GM18498 (cell line): ENCODE results near the gene CCDC188.

ENCODE experiments used
- ATAC-seq: cut with Tn5 transposase; IDR thresholded peaks from one replicate; pipeline ENCODE4 v1.9.1; 2021; ENCODE audit warnings: mild to moderate bottlenecking, moderate library complexity; ENCODE audit not compliant: unreplicated experiment

CCDC188 gene

DNA sequence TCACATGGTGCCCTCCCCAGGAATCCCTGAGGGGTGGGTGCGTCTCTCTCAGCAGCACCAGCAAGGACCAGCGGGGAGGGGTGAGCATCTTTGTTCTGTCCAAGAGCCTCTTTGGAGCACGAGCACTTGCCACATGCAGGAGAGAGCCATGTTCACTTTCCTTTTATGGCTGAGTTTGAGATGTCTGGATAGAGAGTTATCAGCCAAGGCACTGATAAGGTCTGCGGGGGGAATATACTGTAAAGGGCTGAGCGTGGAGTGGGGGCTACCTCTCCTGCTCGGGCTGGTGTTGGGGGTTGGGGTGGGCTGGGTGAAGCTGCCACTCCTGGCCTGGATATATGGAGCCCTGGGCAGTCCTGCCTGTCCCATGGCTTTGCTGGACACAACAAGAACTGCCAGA lies 34.9 kb upstream of the CCDC188 start:
- no peak for ATAC-seq

- no peak for ATAC-seq
Measured at GRCh38 chr22:20184501-20185165, 33.8 kb upstream of the CCDC188 start.

- no peak for ATAC-seq
Measured at GRCh38 chr22:20183823-20184222, 33.0 kb upstream of the CCDC188 start.

GRCh38 chr22:20183101-20183500 lies 32.2 kb upstream of the CCDC188 start:
- no peak for ATAC-seq

DNA sequence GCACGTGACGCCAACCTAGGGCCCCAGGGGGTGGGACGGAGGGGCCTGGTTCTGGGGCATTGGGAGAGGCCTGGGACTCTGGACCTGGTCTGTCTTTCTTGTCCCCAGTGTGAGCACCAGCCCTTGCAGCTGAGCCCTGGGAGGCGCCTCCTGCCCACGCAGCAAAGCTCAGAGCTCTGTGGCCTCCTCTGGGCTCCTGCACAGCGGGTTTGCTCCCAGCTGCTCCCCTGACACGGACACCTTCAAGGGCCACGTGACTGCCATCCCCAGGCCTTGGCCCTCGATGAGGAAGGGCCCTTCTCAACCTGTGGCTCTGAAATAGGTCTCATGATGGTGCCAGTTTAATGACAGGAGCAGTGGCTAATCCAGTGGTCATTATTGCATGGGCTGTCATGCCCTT lies 31.5 kb upstream of the CCDC188 start:
- no peak for ATAC-seq

DNA sequence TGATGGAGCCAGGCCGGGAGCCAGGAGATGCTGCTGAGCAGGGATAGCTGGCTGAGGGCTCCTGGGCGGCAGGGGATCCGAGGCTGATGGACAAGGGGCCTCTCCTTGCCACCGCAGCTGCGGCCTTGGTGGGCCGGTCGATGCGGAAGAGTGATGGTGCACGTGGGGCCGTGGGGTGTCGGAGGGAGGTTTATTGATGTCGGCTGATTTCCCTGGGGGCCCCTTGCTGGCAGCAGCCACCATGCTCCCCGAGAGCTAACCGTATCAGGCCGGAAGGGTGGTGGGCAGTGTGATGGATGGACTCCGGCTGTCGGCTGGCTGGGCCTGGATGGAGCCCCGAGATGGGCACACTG lies 31.0 kb upstream of the CCDC188 start:
- ATAC-seq: no peak

DNA sequence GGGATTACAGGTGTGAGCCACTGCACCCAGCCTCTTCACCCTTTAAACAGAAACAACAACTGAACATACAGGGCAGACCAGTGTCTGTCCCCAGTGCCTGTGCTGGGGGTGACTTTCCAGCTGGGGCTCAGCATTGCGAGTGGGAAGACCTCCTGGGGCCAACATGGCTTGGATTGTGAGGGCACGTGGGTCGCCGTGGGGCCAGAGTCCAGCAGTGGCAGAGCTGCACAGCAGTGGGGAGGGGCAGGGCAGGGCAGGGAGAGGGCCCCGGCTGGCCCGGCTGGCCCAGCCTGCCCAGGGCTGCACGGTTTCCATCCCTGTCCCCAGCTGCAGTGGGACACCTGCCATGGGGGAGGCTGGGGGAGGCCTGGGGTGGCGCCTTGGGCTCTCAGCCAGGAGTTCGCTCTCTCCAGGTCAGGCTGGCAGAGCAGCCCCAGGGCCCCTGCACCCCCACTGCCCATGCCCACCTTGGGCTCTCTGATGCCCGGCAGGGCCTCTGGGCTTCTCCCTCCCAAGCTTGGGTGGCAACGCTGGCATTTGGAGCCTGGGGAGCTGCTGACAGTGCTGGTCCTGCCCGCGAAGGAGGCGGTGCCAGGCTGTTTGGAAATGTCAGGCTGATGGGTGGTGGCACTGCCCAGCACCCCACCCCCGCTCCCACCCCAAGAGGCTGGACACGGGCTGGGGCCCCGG lies 30.5 kb upstream of the CCDC188 start:
- no peak for ATAC-seq

- no peak for ATAC-seq
Measured at GRCh38 chr22:20180640-20181039, 29.8 kb upstream of the CCDC188 start.

DNA sequence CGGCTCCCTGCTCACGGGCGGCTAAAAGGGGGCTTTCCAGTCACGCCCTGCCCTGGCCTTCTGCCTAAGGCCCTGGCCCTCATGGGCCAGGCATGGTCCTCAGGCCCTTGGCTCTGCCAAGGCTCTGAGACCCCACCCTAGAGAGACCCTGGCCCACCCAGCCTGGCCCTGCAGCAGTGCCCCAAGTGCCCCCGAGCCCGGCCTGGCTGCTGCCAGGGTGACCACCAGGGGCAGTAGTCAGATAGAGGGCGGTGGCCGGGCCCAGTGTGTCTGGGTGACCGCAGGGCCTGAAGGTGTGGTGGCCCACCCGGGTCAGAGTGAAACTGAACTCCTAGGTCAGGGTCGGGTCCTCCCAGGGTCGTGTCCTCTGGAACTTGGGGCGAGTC lies 29.4 kb upstream of the CCDC188 start:
- ATAC-seq: no peak

DNA sequence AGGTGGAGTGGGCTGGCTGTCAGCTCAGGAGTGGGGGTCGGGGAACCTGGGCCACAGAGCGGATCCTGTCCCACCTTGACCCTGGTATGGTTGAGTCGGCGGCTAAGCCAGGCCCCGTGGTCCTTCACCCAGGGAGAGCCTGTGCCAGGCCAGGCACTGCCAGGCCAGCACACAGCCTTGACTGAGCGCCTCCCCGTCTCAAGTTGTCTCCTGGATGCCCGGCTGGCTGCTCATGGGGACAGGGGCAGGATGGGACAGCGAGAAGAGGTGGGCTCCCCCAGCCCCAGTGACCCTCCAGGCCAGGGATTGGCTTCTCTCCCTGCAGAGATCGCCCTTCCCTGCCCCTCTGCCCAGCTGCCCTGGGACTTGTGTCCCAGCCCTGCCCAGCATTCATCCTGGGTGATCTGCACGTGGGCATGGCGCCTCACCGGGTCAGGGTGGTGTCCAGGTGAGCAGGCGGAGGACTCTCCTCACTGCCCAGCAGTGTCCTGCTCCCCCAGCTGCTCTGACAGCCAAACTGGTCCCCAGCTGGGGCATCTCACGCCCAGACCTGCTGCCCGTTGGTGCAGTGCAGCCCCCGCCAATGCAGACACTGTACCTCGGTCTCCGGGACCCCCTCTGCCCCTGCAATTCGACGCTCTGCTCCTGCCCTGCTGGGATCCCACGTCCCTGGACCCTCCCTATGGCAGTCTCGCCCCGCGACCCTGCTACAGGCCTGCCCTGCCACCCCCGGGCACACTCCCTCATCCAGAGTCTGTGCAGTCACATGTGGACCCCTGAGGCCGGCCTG lies 28.8 kb upstream of the CCDC188 start:
- no peak for ATAC-seq

GRCh38 chr22:20178915-20179227 lies 28.0 kb upstream of the CCDC188 start:
- ATAC-seq: no peak

DNA sequence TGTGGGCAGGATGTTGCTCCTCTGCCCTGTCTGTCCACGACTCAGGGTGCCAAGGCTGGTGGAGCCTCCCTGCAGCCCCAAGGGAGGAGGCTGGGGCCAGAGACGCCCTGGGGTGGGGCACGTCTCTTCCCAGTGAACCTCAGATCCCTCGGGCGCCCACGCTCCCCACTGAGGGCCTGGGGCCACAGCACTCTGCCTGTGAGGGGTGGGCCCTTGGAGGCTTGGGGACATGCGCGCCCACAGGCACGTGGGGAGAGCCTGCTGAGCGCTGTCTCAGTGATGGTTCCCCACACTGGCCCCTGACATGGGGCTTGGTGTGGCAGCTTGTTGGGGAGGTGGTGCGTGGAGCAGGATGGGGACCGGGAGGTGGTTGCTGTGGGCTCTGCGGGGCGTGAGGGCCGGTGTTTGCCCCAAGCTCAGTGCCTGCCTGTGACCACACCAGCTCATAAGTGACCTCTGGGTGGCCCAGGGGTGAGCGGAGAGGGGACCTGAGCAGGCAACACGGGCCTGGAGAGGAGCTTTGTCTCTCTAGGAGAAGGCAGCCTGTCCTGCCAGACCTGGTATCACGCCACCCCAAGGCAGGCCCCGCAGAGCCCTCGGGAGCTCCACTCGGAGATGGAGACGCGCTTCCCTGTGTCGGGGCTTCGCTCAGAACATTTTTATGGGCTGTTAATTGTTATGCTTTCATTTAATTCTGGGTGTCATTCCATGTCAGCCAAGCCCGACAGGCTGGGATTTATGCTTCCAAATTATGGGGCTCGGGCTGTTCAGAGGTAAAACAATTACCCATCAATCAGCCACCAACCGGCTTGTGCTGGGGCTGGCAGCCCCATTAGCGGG lies 27.4 kb upstream of the CCDC188 start:
- ATAC-seq: no peak

DNA sequence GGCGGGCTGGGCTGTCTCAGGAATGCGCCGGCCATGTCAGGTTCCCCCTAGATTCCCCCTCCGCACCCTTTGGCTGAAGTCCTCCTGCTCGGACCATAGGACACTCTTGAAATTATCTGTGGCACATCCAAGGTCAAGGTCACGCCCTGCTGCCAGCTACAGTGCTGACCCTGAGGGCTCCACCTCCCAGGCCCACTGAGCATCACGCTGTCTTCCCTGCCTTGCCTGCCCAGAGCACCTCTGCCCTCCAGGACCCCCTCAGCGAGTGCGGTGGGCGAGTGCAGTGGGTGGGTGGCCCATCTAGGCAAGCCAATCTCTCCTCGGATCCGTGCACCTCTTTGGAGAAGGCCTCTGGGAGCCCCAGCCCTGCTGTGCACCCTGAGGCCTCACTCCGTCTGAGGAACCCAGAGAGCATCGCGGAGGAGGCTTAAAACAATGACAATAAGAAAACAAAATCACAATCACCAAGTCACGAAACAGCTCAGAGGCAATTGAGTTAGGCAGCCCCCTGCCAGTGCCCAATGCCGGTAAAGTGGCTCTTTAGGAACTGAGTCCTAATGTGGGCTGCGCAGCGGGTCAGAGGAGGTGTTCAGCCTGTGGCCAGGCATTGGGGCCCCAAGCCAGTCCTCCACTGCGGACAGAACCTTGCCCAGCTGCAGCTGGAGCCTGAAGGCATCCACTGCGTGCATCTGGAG lies 26.5 kb upstream of the CCDC188 start:
- ATAC-seq: no peak

GRCh38 chr22:20176421-20177085 lies 25.7 kb upstream of the CCDC188 start:
- no peak for ATAC-seq

GRCh38 chr22:20175597-20175900 lies 24.7 kb upstream of the CCDC188 start:
- no peak for ATAC-seq

GRCh38 chr22:20174785-20175596 lies 24.1 kb upstream of the CCDC188 start:
- no peak for ATAC-seq

DNA sequence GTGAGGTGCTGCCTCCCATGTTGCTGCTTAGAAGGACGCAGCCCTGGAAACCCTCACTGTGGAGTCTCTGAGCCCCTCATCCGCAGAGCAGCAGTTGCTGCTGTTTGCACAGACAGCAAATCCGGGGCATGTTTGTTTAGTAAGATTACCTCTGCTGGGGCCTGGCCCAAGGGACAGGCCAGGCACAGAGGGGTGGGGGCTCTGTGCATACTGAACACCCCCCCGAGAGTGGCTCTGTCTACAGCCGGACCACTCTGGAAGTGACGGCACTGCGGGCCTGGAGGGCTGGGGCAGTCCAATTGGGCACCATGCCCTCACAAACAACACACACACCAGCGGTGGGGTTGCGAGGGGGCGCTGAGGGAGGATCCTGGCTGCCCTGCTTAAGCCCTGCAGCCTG lies 22.9 kb upstream of the CCDC188 start:
- ATAC-seq: no peak

GRCh38 chr22:20173246-20173645 lies 22.4 kb upstream of the CCDC188 start:
- ATAC-seq: no peak

DNA sequence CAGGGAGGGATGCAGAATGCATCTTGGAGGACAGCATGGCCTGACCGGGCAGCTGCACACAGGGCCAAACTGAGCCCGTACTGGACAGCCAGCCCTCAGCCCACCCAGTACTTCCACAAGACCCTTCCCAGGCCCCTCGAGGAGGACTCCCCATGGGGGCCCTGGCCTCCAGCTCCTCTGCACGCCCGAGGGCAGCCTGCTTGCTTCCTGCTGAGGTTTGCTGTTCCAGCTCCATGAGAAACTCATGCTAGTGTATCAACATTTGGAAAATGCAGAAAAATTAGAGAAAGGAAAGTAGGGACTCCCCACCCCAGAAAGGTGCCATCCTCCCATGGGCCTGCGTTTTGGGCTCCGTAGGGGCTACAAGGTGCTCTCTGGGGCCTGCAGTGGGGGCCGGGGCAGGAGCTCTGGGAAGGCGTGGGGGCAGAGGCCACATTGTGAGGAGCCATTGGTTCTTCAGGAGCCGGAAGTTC lies 21.3 kb upstream of the CCDC188 start:
- no peak for ATAC-seq
